GM23248 (cell line): Measurements from ENCODE around the gene AHCY. TPM values are rescaled to one million over a fixed set of nuclear protein-coding genes. Genes with fewer than 3 reads are reported as not detected.

ENCODE experiments used
- DNase-seq: peaks from one replicate; pipeline ENCODE4 v3.0.0-alpha.2; 2015
- H2AFZ ChIP-seq: fragments of 200-600 bp; sonication (generic); 2 replicates; pipeline ENCODE4 v1.6.1; 2016; ENCODE audit warnings: antibody characterized with exemption
- H3F3A ChIP-seq: fragments of 200-600 bp; sonication (generic); 2 replicates; pipeline ENCODE4 v1.6.1; 2016; ENCODE audit warnings: mild to moderate bottlenecking, antibody characterized with exemption, mixed run types; ENCODE audit not compliant: insufficient read depth
- H3K27ac ChIP-seq: fragments of 200-600 bp; sonication (generic); 2 replicates; pipeline ENCODE4 v1.5.1; 2016; ENCODE audit warnings: mild to moderate bottlenecking
- H3K27me3 ChIP-seq: fragments of 200-600 bp; sonication (generic); replicated peaks from 2 replicates; pipeline ENCODE4 v1.6.1; 2016; ENCODE audit warnings: mild to moderate bottlenecking; ENCODE audit not compliant: insufficient read depth
- H3K36me3 ChIP-seq: fragments of 200-600 bp; sonication (generic); 2 replicates; pipeline ENCODE4 v1.6.1; 2016; ENCODE audit warnings: low read depth, mild to moderate bottlenecking
- H3K4me1 ChIP-seq: fragments of 200-600 bp; sonication (generic); 2 replicates; pipeline ENCODE4 v1.6.1; 2016; ENCODE audit warnings: mild to moderate bottlenecking; ENCODE audit not compliant: insufficient read depth
- H3K4me2 ChIP-seq: fragments of 200-600 bp; sonication (generic); one replicate; pipeline ENCODE4 v1.6.1; 2016; ENCODE audit warnings: mild to moderate bottlenecking; ENCODE audit not compliant: unreplicated experiment
- H3K4me3 ChIP-seq: fragments of 200-600 bp; sonication (generic); 2 replicates; pipeline ENCODE4 v1.5.1; 2016; ENCODE audit warnings: mild to moderate bottlenecking
- H3K79me2 ChIP-seq: fragments of 200-600 bp; sonication (generic); 2 replicates; pipeline ENCODE4 v1.6.1; 2016; ENCODE audit warnings: mild to moderate bottlenecking; ENCODE audit not compliant: insufficient read depth
- H3K9ac ChIP-seq: fragments of 200-600 bp; sonication (generic); 2 replicates; pipeline ENCODE4 v1.6.1; 2016; ENCODE audit warnings: mild to moderate bottlenecking
- H3K9me2 ChIP-seq: fragments of 200-600 bp; sonication (generic); 2 replicates; pipeline ENCODE4 v1.6.1; 2016; ENCODE audit warnings: mixed run types, mild to moderate bottlenecking, moderate library complexity; ENCODE audit not compliant: insufficient read depth
- H3K9me3 ChIP-seq: fragments of 200-600 bp; sonication (generic); one replicate; pipeline ENCODE4 v1.6.1; 2017; ENCODE audit warnings: low read depth
- H4K20me1 ChIP-seq: fragments of 200-600 bp; sonication (generic); 2 replicates; pipeline ENCODE4 v1.6.0; 2016; ENCODE audit not compliant: insufficient read depth
- EZH2 ChIP-seq: fragments of 200-600 bp; sonication (generic); IDR thresholded peaks from 2 replicates; pipeline ENCODE4 v1.6.1; 2018; ENCODE audit warnings: antibody characterized with exemption, mild to moderate bottlenecking; ENCODE audit not compliant: insufficient read depth, poor library complexity, severe bottlenecking
- EZH2phosphoT487 ChIP-seq: fragments of 200-600 bp; sonication (generic); IDR thresholded peaks from 2 replicates; pipeline ENCODE4 v1.6.1; 2018; ENCODE audit warnings: antibody characterized with exemption, moderate library complexity, mild to moderate bottlenecking, low read depth; ENCODE audit not compliant: insufficient read depth
- WGBS, 2 experiments: methylation state at CpG; one replicate each; pipeline ENCODE4 v1.1.6; 2015 to 2017; ENCODE audit warnings: low lambda C conversion rate in 2 of 2, low coverage in 1 of 2; ENCODE audit errors: missing lambda C conversion rate in 2 of 2; 5-methylcytosine and 5-hydroxymethylcytosine counted together
- in situ Hi-C: fragments of 300-500 bp; cut with MboI; formaldehyde crosslinking; loops from 2 replicates; pipeline ENCODE4 v1.15.0; 2020
- polyA plus RNA-seq: library from polyadenylated mRNA; unstranded; fragments of >200 nt; fragmentation: Nextera tagmentation; extraction: Ambion mirVana; gene quantifications from 2 replicates; pipeline ENCODE4 v1.2.1, GENCODE V29; 2016
- small RNA-seq: library from RNA; depleted of rRNA; stranded (forward); fragments of <200 nt; gene quantifications from one replicate; pipeline ENCODE3, GENCODE V24; 2014; ENCODE audit warnings: low read depth, low replicate concordance
- total RNA-seq: library from RNA; depleted of rRNA; stranded (reverse); fragments of >200 nt; shearing (Covaris generic); gene quantifications from 2 replicates; pipeline ENCODE4 v1.2.3, GENCODE V29; 2014; rRNA removed

AHCY gene
- total and polyA plus RNA-seq, 2 experiments from 2014 or later, result 53.7 to 115 TPM

DNA sequence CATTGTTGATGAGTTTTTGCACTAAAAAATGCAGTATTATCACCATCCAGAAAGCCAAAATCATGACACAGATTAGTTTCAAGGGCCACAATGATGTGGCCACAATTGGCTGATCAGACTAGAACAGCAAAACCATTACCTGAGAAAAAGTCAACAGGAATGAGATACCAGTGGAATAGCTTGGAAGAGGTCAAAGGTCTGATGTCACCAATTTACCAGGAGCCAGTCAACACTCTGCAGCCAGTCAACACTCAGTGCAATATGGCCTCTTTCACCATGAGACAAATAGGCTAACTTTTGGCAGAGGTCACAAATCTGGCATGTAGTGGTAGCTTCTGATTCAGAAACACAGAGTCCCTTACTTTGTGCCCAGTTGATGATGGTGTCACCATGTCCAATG lies 69.5 kb downstream of the AHCY start:
- TF ChIP-seq EZH2 (no peak), EZH2phosphoT487 (no peak)
- Histone ChIP-seq H3F3A (no peaks in the 10 kb centered on the region), H3K4me3 (no peak overlapping the region), H4K20me1 (no peaks in the 10 kb centered on the region), H3K79me2 (no peaks in the 10 kb centered on the region), H3K4me1 (no peaks in the 10 kb centered on the region), H2AFZ (no peak overlapping the region), H3K36me3 (no peaks in the 10 kb centered on the region), H3K27me3 (no peaks in the 10 kb centered on the region), H3K9me3 (no peaks in the 10 kb centered on the region), H3K9me2 (no peaks in the 10 kb centered on the region), H3K27ac (no peak overlapping the region), H3K4me2 (no peak overlapping the region), H3K9ac (no peak overlapping the region)
- in situ Hi-C loops, result no loop called here
- no peak for DNase-seq

DNA sequence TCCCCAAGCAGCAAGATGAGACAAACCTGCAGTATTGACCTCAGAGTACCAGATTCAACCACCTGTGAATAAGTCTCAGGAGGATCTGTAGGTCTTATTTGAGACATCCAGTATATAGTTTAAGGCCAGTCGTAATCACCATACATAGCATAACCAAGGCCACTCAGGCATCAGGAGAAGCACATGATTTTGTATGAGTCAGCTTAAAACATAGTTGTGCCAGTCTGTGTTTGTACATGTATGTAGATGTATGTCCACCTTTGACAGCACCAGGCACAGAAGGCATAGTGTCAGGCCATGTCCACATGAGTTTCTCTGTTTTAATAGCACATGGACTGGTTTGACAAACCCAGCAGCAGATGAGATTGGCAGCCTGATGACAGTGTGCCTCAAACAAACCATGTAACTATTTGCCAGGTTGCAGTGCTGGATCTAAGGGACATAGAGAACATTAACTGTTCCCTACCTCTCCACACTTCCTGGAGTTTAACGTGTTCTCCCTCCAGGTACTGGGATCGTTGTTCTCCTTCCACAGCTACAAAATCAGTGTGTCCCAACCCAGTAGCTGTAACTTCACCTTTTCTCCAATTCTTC lies 70.6 kb downstream of the AHCY start:
- no peak overlapping the region for H3K4me2 ChIP-seq
- no peak overlapping the region for H3K27ac ChIP-seq
- no peaks in the 10 kb centered on the region for H3F3A ChIP-seq
- no peak overlapping the region for H2AFZ ChIP-seq
- DNase-seq, result no peak
- in situ Hi-C loops, result no loop called here
- H3K4me1 ChIP-seq, result no peaks in the 10 kb centered on the region
- H3K9ac ChIP-seq, result no peak overlapping the region
- TF ChIP-seq EZH2 (no peak), EZH2phosphoT487 (no peak)
- WGBS, 2 experiments, result 94 to 95% methylated on average over 3 of the region's 3 CpGs
- H3K4me3 ChIP-seq, result no peak overlapping the region
- H3K36me3 ChIP-seq, result no peaks in the 10 kb centered on the region
- no peaks in the 10 kb centered on the region for H3K9me3 ChIP-seq
- no peaks in the 10 kb centered on the region for H3K9me2 ChIP-seq
- no peaks in the 10 kb centered on the region for H4K20me1 ChIP-seq
- no peaks in the 10 kb centered on the region for H3K79me2 ChIP-seq
- no peaks in the 10 kb centered on the region for H3K27me3 ChIP-seq

DNA sequence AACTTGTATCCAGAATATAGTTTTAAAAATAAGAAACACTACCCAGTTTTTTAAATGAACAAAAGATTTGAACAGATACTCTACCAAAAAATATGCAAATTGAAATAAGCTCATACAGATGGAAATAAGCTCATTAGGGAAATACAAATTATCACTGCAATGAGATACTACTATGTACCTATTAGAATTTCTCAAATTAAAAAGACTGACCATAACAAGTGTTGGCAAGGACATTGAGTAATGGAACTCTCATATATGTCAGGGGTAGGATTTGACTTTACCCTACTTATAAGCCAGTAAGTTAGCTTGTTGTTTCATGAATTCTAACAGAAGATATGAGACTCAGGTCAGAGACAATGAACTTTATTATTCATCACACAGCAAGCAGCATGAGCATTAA lies 71.5 kb downstream of the AHCY start:
- H3K27ac ChIP-seq, result no peak overlapping the region
- no peaks in the 10 kb centered on the region for H3K9me2 ChIP-seq
- H3K27me3 ChIP-seq, result no peaks in the 10 kb centered on the region
- H2AFZ ChIP-seq, result no peak overlapping the region
- no peaks in the 10 kb centered on the region for H3K79me2 ChIP-seq
- no peaks in the 10 kb centered on the region for H3K4me1 ChIP-seq
- no peaks in the 10 kb centered on the region for H3K36me3 ChIP-seq
- no peak for TF ChIP-seq EZH2phosphoT487
- no peak overlapping the region for H3K4me2 ChIP-seq
- H3F3A ChIP-seq, result no peaks in the 10 kb centered on the region
- no peaks in the 10 kb centered on the region for H3K9me3 ChIP-seq
- H4K20me1 ChIP-seq, result no peaks in the 10 kb centered on the region
- in situ Hi-C loops, result no loop called here
- no peak overlapping the region for H3K4me3 ChIP-seq
- DNase-seq, result no peak
- H3K9ac ChIP-seq, result no peak overlapping the region

Small RNA genes lying within 50 kb of the gene (small RNA-seq; reads per million reads assigned to genes)
- not detected for gene AL356299.1

Other genes starting within 250 kb of the AHCY start
- gene EIF2S2, start 191.1 kb downstream of the AHCY start, total RNA-seq, result 114 and 138 TPM in 2 replicates
- gene EIF2S2, start 191.1 kb downstream of the AHCY start, polyA plus RNA-seq, result 109 and 114 TPM in 2 replicates
- gene ASIP, start 61.9 kb downstream of the AHCY start, total RNA-seq, result not detected in 2 replicates
- gene ASIP, start 61.9 kb downstream of the AHCY start, polyA plus RNA-seq, result not detected in 2 replicates
- 47.7 and 50.0 TPM in 2 replicates for gene ITCH, start 59.9 kb upstream of the AHCY start, total RNA-seq
- 28.5 and 31.0 TPM in 2 replicates for gene ITCH, start 59.9 kb upstream of the AHCY start, polyA plus RNA-seq
- 100 and 123 TPM in 2 replicates for gene DYNLRB1, start 213.1 kb upstream of the AHCY start, total RNA-seq
- 279 and 290 TPM in 2 replicates for gene DYNLRB1, start 213.1 kb upstream of the AHCY start, polyA plus RNA-seq